ENCODE results near the gene CMTM1. TPM values are rescaled to one million over a fixed set of nuclear protein-coding genes. Genes with fewer than 3 reads are reported as not detected.

The CMTM1 gene
- total RNA-seq, 1 experiment from 2014 or later, result 5.6 TPM

- Histone ChIP-seq H3K27me3 (replicated peaks; ENCODE audit: control insufficient read depth, insufficient read depth, low read length) (no peaks in the 10 kb centered on the region), H3K4me1 (peaks cover 19% of the 10 kb centered on the region), H3K4me3 (ENCODE audit: low read depth, low read length) (no peak overlapping the region), H3K36me3 (ENCODE audit: control insufficient read depth, insufficient read depth, low read length) (no peaks in the 10 kb centered on the region), H3K9me3 (no peaks in the 10 kb centered on the region)
- Mint-ChIP-seq H3K4me3 (ENCODE audit: unreplicated experiment) (no peak overlapping the region), H3K27ac (ENCODE audit: unreplicated experiment) (no peak overlapping the region), H3K4me1 (ENCODE audit: low read depth, unreplicated experiment) (peaks cover 34% of the 10 kb centered on the region), H3K36me3 (ENCODE audit: insufficient read depth, unreplicated experiment) (peaks cover 36% of the 10 kb centered on the region), H3K27me3 (ENCODE audit: insufficient read depth, unreplicated experiment) (no peaks in the 10 kb centered on the region), H3K9me3 (ENCODE audit: unreplicated experiment) (no peaks in the 10 kb centered on the region)
- BruUV-seq (replicated peaks), result no TSS peak
- ChIA-PET POLR2A (no interaction called here), CTCF (no interaction called here)
- intact Hi-C loops (cut with micrococcal nuclease; ENCODE audit: unreplicated experiment), result loop anchor here (5.0 kb wide), 1 partner anchor 48 kb away; the partner anchor contains the start of gene CMTM3
- no peak for DNase-seq
- TF ChIP-seq CTCF (IDR thresholded peaks at IDR 0.05; ENCODE audit: insufficient read depth in 1 of 2, low read depth in 1 of 2, low read length in 1 of 2, severe bottlenecking in 1 of 2, unreplicated experiment in 1 of 2), result no peak
These were observed 11.7 kb upstream of the CMTM1 start for GRCh38 chr16:66554495-66554894.

GRCh38 chr16:66560107-66560506, 6.1 kb upstream of the CMTM1 start:
- H3K27ac Mint-ChIP-seq (ENCODE audit: unreplicated experiment), result no peak overlapping the region
- H3K9me3 ChIP-seq, result no peaks in the 10 kb centered on the region
- H3K36me3 ChIP-seq (ENCODE audit: control insufficient read depth, insufficient read depth, low read length), result no peaks in the 10 kb centered on the region; the same call in 1 of the 2 replicates
- POLR2A ChIA-PET, result interaction anchor here (0.5 kb wide), 1 partner anchor 1286 kb away, joined by 4 read pairs; no protein-coding TSS in a partner anchor
- H3K9me3 Mint-ChIP-seq (ENCODE audit: unreplicated experiment), result no peaks in the 10 kb centered on the region
- BruUV-seq (replicated peaks), result no TSS peak
- no peaks in the 10 kb centered on the region for H3K4me1 ChIP-seq
- H3K36me3 Mint-ChIP-seq (ENCODE audit: insufficient read depth, unreplicated experiment), result peaks cover 40% of the 10 kb centered on the region
- no peak overlapping the region for H3K4me3 Mint-ChIP-seq (ENCODE audit: unreplicated experiment)
- TF ChIP-seq CTCF (IDR thresholded peaks at IDR 0.05; ENCODE audit: insufficient read depth in 1 of 2, low read depth in 1 of 2, low read length in 1 of 2, severe bottlenecking in 1 of 2, unreplicated experiment in 1 of 2), result no peak
- no peak overlapping the region for H3K4me3 ChIP-seq (ENCODE audit: low read depth, low read length)
- CTCF ChIA-PET, result interaction anchor here (0.7 kb wide), 1 partner anchor 30 kb away, joined by 3 read pairs; no protein-coding TSS in a partner anchor
- no peaks in the 10 kb centered on the region for H3K27me3 Mint-ChIP-seq (ENCODE audit: insufficient read depth, unreplicated experiment)
- no peak for DNase-seq
- peaks cover 20% of the 10 kb centered on the region for H3K4me1 Mint-ChIP-seq (ENCODE audit: low read depth, unreplicated experiment)
- H3K27me3 ChIP-seq (replicated peaks; ENCODE audit: control insufficient read depth, insufficient read depth, low read length), result no peaks in the 10 kb centered on the region
- intact Hi-C loops (cut with micrococcal nuclease; ENCODE audit: unreplicated experiment), result no loop called here

GRCh38 chr16:66561381-66562080, 4.7 kb upstream of the CMTM1 start:
- no TSS peak for BruUV-seq (replicated peaks)
- no peaks in the 10 kb centered on the region for H3K9me3 ChIP-seq
- H3K27ac Mint-ChIP-seq (ENCODE audit: unreplicated experiment), result no peak overlapping the region
- no peaks in the 10 kb centered on the region for H3K4me1 ChIP-seq
- no peak overlapping the region for H3K4me3 ChIP-seq (ENCODE audit: low read depth, low read length)
- H3K27me3 ChIP-seq (replicated peaks; ENCODE audit: control insufficient read depth, insufficient read depth, low read length), result no peaks in the 10 kb centered on the region
- peaks cover 10% of the 10 kb centered on the region for H3K4me1 Mint-ChIP-seq (ENCODE audit: low read depth, unreplicated experiment)
- TF ChIP-seq CTCF (IDR thresholded peaks at IDR 0.05; ENCODE audit: insufficient read depth in 1 of 2, low read depth in 1 of 2, low read length in 1 of 2, severe bottlenecking in 1 of 2, unreplicated experiment in 1 of 2), result no peak
- peaks cover 2% of the 10 kb centered on the region for H3K36me3 ChIP-seq (ENCODE audit: control insufficient read depth, insufficient read depth, low read length)
- H3K27me3 Mint-ChIP-seq (ENCODE audit: insufficient read depth, unreplicated experiment), result no peaks in the 10 kb centered on the region
- intact Hi-C loops (cut with micrococcal nuclease; ENCODE audit: unreplicated experiment), result no loop called here
- H3K36me3 Mint-ChIP-seq (ENCODE audit: insufficient read depth, unreplicated experiment), result peaks cover 47% of the 10 kb centered on the region
- DNase-seq, result no peak
- CTCF ChIA-PET, result no interaction called here
- no peak overlapping the region for H3K4me3 Mint-ChIP-seq (ENCODE audit: unreplicated experiment)
- POLR2A ChIA-PET, result no interaction called here
- no peaks in the 10 kb centered on the region for H3K9me3 Mint-ChIP-seq (ENCODE audit: unreplicated experiment)
